Measurements from ENCODE around the gene KSR2. TPM values are rescaled to one million over a fixed set of nuclear protein-coding genes. Genes with fewer than 3 reads are reported as not detected.

The KSR2 gene
- polyA plus RNA-seq, 2 donors = 0.01 to 0.04 TPM

GRCh38 chr12:117855165-117855564 lies 113.6 kb downstream of the KSR2 start:
- H3K27ac ChIP-seq (ENCODE audit: low read depth in 2 of 2, low read length in 1 of 2) = no peak overlapping the region
- WGBS, 2 donors = 80 to 89% methylated on average over 19 of the region's 19 CpGs
- no peaks in the 10 kb centered on the region for H3K4me1 ChIP-seq (ENCODE audit: control insufficient read depth in 2 of 2, insufficient read depth in 2 of 2, low read length in 1 of 2)
- no peaks in the 10 kb centered on the region for H3K9me3 ChIP-seq (ENCODE audit: control insufficient read depth in 2 of 2, insufficient read depth in 1 of 2, low read depth in 1 of 2, low read length in 1 of 2)
- H3K36me3 ChIP-seq (ENCODE audit: control insufficient read depth in 2 of 2, insufficient read depth in 2 of 2, low read length in 1 of 2) = no peaks in the 10 kb centered on the region
- H3K27me3 ChIP-seq (ENCODE audit: control insufficient read depth in 1 of 2, insufficient read depth in 2 of 2, low read length in 2 of 2) = no peaks in the 10 kb centered on the region
- H3K4me3 ChIP-seq (ENCODE audit: low read depth in 1 of 2, low read length in 2 of 2) = no peak overlapping the region

GRCh38 chr12:117854339-117855012 lies 114.3 kb downstream of the KSR2 start:
- no peak overlapping the region for H3K27ac ChIP-seq (ENCODE audit: low read depth in 2 of 2, low read length in 1 of 2)
- no peaks in the 10 kb centered on the region for H3K27me3 ChIP-seq (ENCODE audit: control insufficient read depth in 1 of 2, insufficient read depth in 2 of 2, low read length in 2 of 2)
- no peak overlapping the region for H3K4me3 ChIP-seq (ENCODE audit: low read depth in 1 of 2, low read length in 2 of 2)
- H3K9me3 ChIP-seq (ENCODE audit: control insufficient read depth in 2 of 2, insufficient read depth in 1 of 2, low read depth in 1 of 2, low read length in 1 of 2) = no peaks in the 10 kb centered on the region
- H3K36me3 ChIP-seq (ENCODE audit: control insufficient read depth in 2 of 2, insufficient read depth in 2 of 2, low read length in 1 of 2) = no peaks in the 10 kb centered on the region
- H3K4me1 ChIP-seq (ENCODE audit: control insufficient read depth in 2 of 2, insufficient read depth in 2 of 2, low read length in 1 of 2) = no peaks in the 10 kb centered on the region
- 55 to 65% methylated on average over 6 of the region's 6 CpGs for WGBS, 2 donors

GRCh38 chr12:117853600-117853999 lies 115.2 kb downstream of the KSR2 start:
- 29 to 36% methylated on average over 1 of the region's 1 CpG for WGBS, 2 donors

GRCh38 chr12:117850048-117850447 lies 118.7 kb downstream of the KSR2 start:
- Histone ChIP-seq H3K36me3 (ENCODE audit: control insufficient read depth in 2 of 2, insufficient read depth in 2 of 2, low read length in 1 of 2) (no peaks in the 10 kb centered on the region), H3K27ac (ENCODE audit: low read depth in 2 of 2, low read length in 1 of 2) (no peak overlapping the region), H3K4me3 (ENCODE audit: low read depth in 1 of 2, low read length in 2 of 2) (no peak overlapping the region), H3K27me3 (ENCODE audit: control insufficient read depth in 1 of 2, insufficient read depth in 2 of 2, low read length in 2 of 2) (no peaks in the 10 kb centered on the region), H3K4me1 (ENCODE audit: control insufficient read depth in 2 of 2, insufficient read depth in 2 of 2, low read length in 1 of 2) (no peaks in the 10 kb centered on the region), H3K9me3 (ENCODE audit: control insufficient read depth in 2 of 2, insufficient read depth in 1 of 2, low read depth in 1 of 2, low read length in 1 of 2) (no peaks in the 10 kb centered on the region)
- 3 to 12% methylated on average over 2 of the region's 2 CpGs for WGBS, 2 donors

More at GRCh38 chr12:117853600-117853999, 115.2 kb downstream of the KSR2 start:
- peak overlapping the region in 1 of 2 donors; percentile 40 for H3K27ac ChIP-seq (ENCODE audit: low read depth in 2 of 2, low read length in 1 of 2)
- H3K27me3 ChIP-seq (ENCODE audit: control insufficient read depth in 1 of 2, insufficient read depth in 2 of 2, low read length in 2 of 2) = no peaks in the 10 kb centered on the region
- H3K4me3 ChIP-seq (ENCODE audit: low read depth in 1 of 2, low read length in 2 of 2) = no peak overlapping the region
- no peaks in the 10 kb centered on the region for H3K36me3 ChIP-seq (ENCODE audit: control insufficient read depth in 2 of 2, insufficient read depth in 2 of 2, low read length in 1 of 2)
- no peaks in the 10 kb centered on the region for H3K9me3 ChIP-seq (ENCODE audit: control insufficient read depth in 2 of 2, insufficient read depth in 1 of 2, low read depth in 1 of 2, low read length in 1 of 2)
- H3K4me1 ChIP-seq (ENCODE audit: control insufficient read depth in 2 of 2, insufficient read depth in 2 of 2, low read length in 1 of 2) = no peaks in the 10 kb centered on the region

- H3K27me3 ChIP-seq (ENCODE audit: control insufficient read depth in 1 of 2, insufficient read depth in 2 of 2, low read length in 2 of 2) = no peaks in the 10 kb centered on the region
- 41 to 55% methylated on average over 5 of the region's 5 CpGs for WGBS, 2 donors
These were observed 121.4 kb downstream of the KSR2 start for GRCh38 chr12:117847371-117847770.

GRCh38 chr12:117845271-117845904 lies 123.4 kb downstream of the KSR2 start:
- Histone ChIP-seq H3K9me3 (ENCODE audit: control insufficient read depth in 2 of 2, insufficient read depth in 1 of 2, low read depth in 1 of 2, low read length in 1 of 2) (peaks cover 0 to 8% of the 10 kb centered on the region in 2 donors), H3K27me3 (ENCODE audit: control insufficient read depth in 1 of 2, insufficient read depth in 2 of 2, low read length in 2 of 2) (no peaks in the 10 kb centered on the region), H3K27ac (ENCODE audit: low read depth in 2 of 2, low read length in 1 of 2) (no peak overlapping the region), H3K4me3 (ENCODE audit: low read depth in 1 of 2, low read length in 2 of 2) (no peak overlapping the region), H3K36me3 (ENCODE audit: control insufficient read depth in 2 of 2, insufficient read depth in 2 of 2, low read length in 1 of 2) (no peaks in the 10 kb centered on the region), H3K4me1 (ENCODE audit: control insufficient read depth in 2 of 2, insufficient read depth in 2 of 2, low read length in 1 of 2) (no peaks in the 10 kb centered on the region)
- 72 to 80% methylated on average over 7 of the region's 7 CpGs for WGBS, 2 donors

More at GRCh38 chr12:117847371-117847770, 121.4 kb downstream of the KSR2 start:
- H3K4me3 ChIP-seq (ENCODE audit: low read depth in 1 of 2, low read length in 2 of 2) = no peak overlapping the region
- H3K9me3 ChIP-seq (ENCODE audit: control insufficient read depth in 2 of 2, insufficient read depth in 1 of 2, low read depth in 1 of 2, low read length in 1 of 2) = peaks cover 0 to 8% of the 10 kb centered on the region in 2 donors
- no peak overlapping the region for H3K27ac ChIP-seq (ENCODE audit: low read depth in 2 of 2, low read length in 1 of 2)
- H3K36me3 ChIP-seq (ENCODE audit: control insufficient read depth in 2 of 2, insufficient read depth in 2 of 2, low read length in 1 of 2) = no peaks in the 10 kb centered on the region
- H3K4me1 ChIP-seq (ENCODE audit: control insufficient read depth in 2 of 2, insufficient read depth in 2 of 2, low read length in 1 of 2) = no peaks in the 10 kb centered on the region

- peaks cover 0 to 8% of the 10 kb centered on the region in 2 donors for H3K9me3 ChIP-seq (ENCODE audit: control insufficient read depth in 2 of 2, insufficient read depth in 1 of 2, low read depth in 1 of 2, low read length in 1 of 2)
- H3K4me3 ChIP-seq (ENCODE audit: low read depth in 1 of 2, low read length in 2 of 2) = no peak overlapping the region
- H3K4me1 ChIP-seq (ENCODE audit: control insufficient read depth in 2 of 2, insufficient read depth in 2 of 2, low read length in 1 of 2) = no peaks in the 10 kb centered on the region
- no peaks in the 10 kb centered on the region for H3K27me3 ChIP-seq (ENCODE audit: control insufficient read depth in 1 of 2, insufficient read depth in 2 of 2, low read length in 2 of 2)
- no peaks in the 10 kb centered on the region for H3K36me3 ChIP-seq (ENCODE audit: control insufficient read depth in 2 of 2, insufficient read depth in 2 of 2, low read length in 1 of 2)
- 70 to 79% methylated on average over 1 of the region's 1 CpG for WGBS, 2 donors
- H3K27ac ChIP-seq (ENCODE audit: low read depth in 2 of 2, low read length in 1 of 2) = no peak overlapping the region
These were observed 124.5 kb downstream of the KSR2 start for GRCh38 chr12:117844114-117844830.

GRCh38 chr12:117842630-117843029 lies 126.2 kb downstream of the KSR2 start:
- Histone ChIP-seq H3K27me3 (ENCODE audit: control insufficient read depth in 1 of 2, insufficient read depth in 2 of 2, low read length in 2 of 2) (no peaks in the 10 kb centered on the region), H3K4me1 (ENCODE audit: control insufficient read depth in 2 of 2, insufficient read depth in 2 of 2, low read length in 1 of 2) (no peaks in the 10 kb centered on the region), H3K9me3 (ENCODE audit: control insufficient read depth in 2 of 2, insufficient read depth in 1 of 2, low read depth in 1 of 2, low read length in 1 of 2) (peaks cover 0 to 8% of the 10 kb centered on the region in 2 donors), H3K4me3 (ENCODE audit: low read depth in 1 of 2, low read length in 2 of 2) (no peak overlapping the region), H3K36me3 (ENCODE audit: control insufficient read depth in 2 of 2, insufficient read depth in 2 of 2, low read length in 1 of 2) (no peaks in the 10 kb centered on the region), H3K27ac (ENCODE audit: low read depth in 2 of 2, low read length in 1 of 2) (no peak overlapping the region)
- 55 to 58% methylated on average over 4 of the region's 4 CpGs for WGBS, 2 donors

- H3K4me1 ChIP-seq (ENCODE audit: control insufficient read depth in 2 of 2, insufficient read depth in 2 of 2, low read length in 1 of 2) = no peaks in the 10 kb centered on the region
- WGBS, 2 donors = 91 to 94% methylated on average over 2 of the region's 2 CpGs
- H3K9me3 ChIP-seq (ENCODE audit: control insufficient read depth in 2 of 2, insufficient read depth in 1 of 2, low read depth in 1 of 2, low read length in 1 of 2) = peaks cover 0 to 8% of the 10 kb centered on the region in 2 donors
- no peak overlapping the region for H3K27ac ChIP-seq (ENCODE audit: low read depth in 2 of 2, low read length in 1 of 2)
- no peaks in the 10 kb centered on the region for H3K27me3 ChIP-seq (ENCODE audit: control insufficient read depth in 1 of 2, insufficient read depth in 2 of 2, low read length in 2 of 2)
- no peaks in the 10 kb centered on the region for H3K36me3 ChIP-seq (ENCODE audit: control insufficient read depth in 2 of 2, insufficient read depth in 2 of 2, low read length in 1 of 2)
- no peak overlapping the region for H3K4me3 ChIP-seq (ENCODE audit: low read depth in 1 of 2, low read length in 2 of 2)
These were observed 126.6 kb downstream of the KSR2 start for GRCh38 chr12:117842220-117842619.

Data from esophagus (tissue), 2 donors.